NK-92 treated with Interleukin-12 subunit alpha and Interleukin-12 subunit beta, amount 100 ng/mL, for 24 hours (cell line): ENCODE results near the gene LGR6.
A peak's percentile ranks its signal among the peaks of the same experiment; 100 is the strongest.
"Not testable (repeated sequence)": the region's sequence is repeated elsewhere in the genome, so short reads cannot be mapped to it uniquely, and the experiment has no call there.

Experiments
- DNase-seq: peaks from one replicate; lab custom pipeline; 2025; lab: John Stamatoyannopoulos, UW

LGR6 gene

GRCh38 chr1:202179828-202180750 is 13.5 kb upstream of the LGR6 start:
- no peak for DNase-seq

GRCh38 chr1:202180751-202181139 is 12.9 kb upstream of the LGR6 start:
- DNase-seq: not testable (repeated sequence)

- DNase-seq: no peak
These were observed 12.0 kb upstream of the LGR6 start for GRCh38 chr1:202181586-202181985.

GRCh38 chr1:202182040-202182877 is 11.3 kb upstream of the LGR6 start:
- DNase-seq: no peak

- DNase-seq: peak; percentile 35
These were observed 8.7 kb upstream of the LGR6 start for GRCh38 chr1:202184750-202185460.

GRCh38 chr1:202186327-202186726 is 7.3 kb upstream of the LGR6 start:
- no peak for DNase-seq

- no peak for DNase-seq
These were observed 6.4 kb upstream of the LGR6 start for GRCh38 chr1:202187041-202187671.

GRCh38 chr1:202187697-202188407 is 5.7 kb upstream of the LGR6 start:
- no peak for DNase-seq

- DNase-seq: peak; percentile 55
These were observed 4.4 kb upstream of the LGR6 start for GRCh38 chr1:202189001-202189790.

- no peak for DNase-seq
These were observed 3.5 kb upstream of the LGR6 start for GRCh38 chr1:202189918-202190715.

- not testable (repeated sequence) for DNase-seq
These were observed 2.2 kb upstream of the LGR6 start for GRCh38 chr1:202191391-202191790.

- no peak for DNase-seq
These were observed 607 bp upstream of the LGR6 start for GRCh38 chr1:202192770-202193613.

GRCh38 chr1:202194328-202194648 is 689 bp downstream of the LGR6 start:
- no peak for DNase-seq

- no peak for DNase-seq
These were observed 4.2 kb downstream of the LGR6 start for GRCh38 chr1:202197653-202198365.

- DNase-seq: no peak
These were observed 4.7 kb downstream of the LGR6 start for GRCh38 chr1:202198366-202198724.

GRCh38 chr1:202199040-202199889 is 5.7 kb downstream of the LGR6 start:
- DNase-seq: no peak

- no peak for DNase-seq
These were observed 6.5 kb downstream of the LGR6 start for GRCh38 chr1:202200112-202200548.
